Kidney (tissue), 14 donors: ENCODE data around the gene HOXA7. TPM values are rescaled to one million over a fixed set of nuclear protein-coding genes. Genes with fewer than 3 reads are reported as not detected.
A peak's percentile ranks its signal among the peaks of the same experiment; 100 is the strongest.

Source experiments
- DNase-seq, 5 donors: peaks; one replicate each; pipeline ENCODE4 v3.0.0-alpha.2; 2013 to 2020
- FAIRE-seq: peaks from 2 replicates; lab custom pipeline; 2012; peaks lifted over from hg19 to GRCh38; lab: Jason Lieb, UNC
- H3K27ac ChIP-seq, 2 donors: one replicate each; pipeline ENCODE4 v1.7.0; 2013; ENCODE audit warnings: low read depth in 2 of 2, low read length in 2 of 2, inconsistent platforms in 1 of 2
- H3K27me3 ChIP-seq: one replicate; pipeline ENCODE4 v1.7.1; 2013; ENCODE audit warnings: low read length, inconsistent platforms; ENCODE audit not compliant: control insufficient read depth, insufficient read depth
- H3K36me3 ChIP-seq, 3 donors: one replicate each; pipeline versions ENCODE4 v1.7.0 to v1.7.1; 2013; ENCODE audit warnings: low read length in 3 of 3, control low read depth in 1 of 3, inconsistent platforms in 1 of 3; ENCODE audit not compliant: insufficient read depth in 3 of 3, control insufficient read depth in 2 of 3
- H3K4me1 ChIP-seq, 3 donors: one replicate each; pipeline versions ENCODE4 v1.7.0 to v1.7.1; 2013; ENCODE audit warnings: low read length in 3 of 3, inconsistent platforms in 1 of 3, low read depth in 1 of 3; ENCODE audit not compliant: control insufficient read depth in 2 of 3, insufficient read depth in 2 of 3
- H3K4me3 ChIP-seq, 3 donors: one replicate each; pipeline versions ENCODE4 v1.7.0 to v1.8.1; 2013; ENCODE audit warnings: low read length in 3 of 3, control low read depth in 1 of 3, inconsistent platforms in 1 of 3
- H3K9ac ChIP-seq, 3 donors: one replicate each; pipeline versions ENCODE4 v1.7.0 to v1.7.1; 2013; ENCODE audit warnings: low read length in 3 of 3, control low read depth in 1 of 3, inconsistent platforms in 1 of 3
- H3K9me3 ChIP-seq, 3 donors: one replicate each; pipeline versions ENCODE4 v1.7.0 to v1.7.1; 2013; ENCODE audit warnings: low read length in 3 of 3, control low read depth in 1 of 3, inconsistent platforms in 1 of 3; ENCODE audit not compliant: control insufficient read depth in 2 of 3, insufficient read depth in 1 of 3
- CTCF ChIP-seq: IDR thresholded peaks from 3 replicates; pipeline ENCODE4 v1.5.1; 2012; ENCODE audit warnings: mild to moderate bottlenecking, moderate library complexity, borderline replicate concordance; ENCODE audit not compliant: insufficient read depth; ENCODE audit errors: extremely low read depth
- intact Hi-C: fragments of 100-400 bp; cut with DNase I; formaldehyde crosslinking; loops from one replicate; pipeline ENCODE4 v1.11.1; 2022
- polyA plus RNA-seq: library from polyadenylated mRNA; stranded (reverse); fragments of 350-450 nt; fragmentation: Illumina TruSeq; extraction: RNeasy Lipid Tissue Mini Kit (QIAGEN cat#74804); gene quantifications from one replicate; pipeline ENCODE4 v1.2.3, GENCODE V29; 2014; ENCODE audit warnings: low read depth, low replicate concordance; ENCODE audit not compliant: insufficient read depth
- total RNA-seq: library from RNA; stranded (reverse); fragmentation: NEBNext Ultra II Directional; extraction: Animal tissue kit (Norgen Biotek cat#: 25700); gene quantifications from one replicate; pipeline ENCODE4 v1.2.1, GENCODE V29; 2021
- donor health status: control.
- donor health status: control.
- donor health status: control.
- donor health status: control.
- donor health status: control.
- donor health status: DM: yes; HTN: yes; CAD: no.
- donor health status: Normal renal cell carcinoma (clear cell type).

The HOXA7 gene
- total and polyA plus RNA-seq, 2 donors from 2014 or later: 23.8 to 31.3 TPM

GRCh38 chr7:27123007-27123476, 33.4 kb downstream of the HOXA7 start:
- peak overlapping the region; percentile 59 to 75 (median 70) for H3K4me3 ChIP-seq
- no peaks in the 10 kb centered on the region for H3K27me3 ChIP-seq
- peak overlapping the region; percentile 88 for H3K27ac ChIP-seq
- no peaks in the 10 kb centered on the region for H3K9me3 ChIP-seq
- intact Hi-C loops: no loop called here
- no peaks in the 10 kb centered on the region for H3K36me3 ChIP-seq
- DNase-seq (peak in 4 of 5 donors; percentile 60 to 76 (median 70)), FAIRE-seq (no peak)
- peaks cover 39 to 55% (median 41%) of the 10 kb centered on the region in 3 donors for H3K4me1 ChIP-seq
- peak overlapping the region; percentile 61 to 84 (median 81) for H3K9ac ChIP-seq
- no peak for TF ChIP-seq CTCF

- no peak for TF ChIP-seq CTCF
- peak overlapping the region; percentile 61 to 84 (median 81) for H3K9ac ChIP-seq
These were observed 34.2 kb downstream of the HOXA7 start for GRCh38 chr7:27122077-27122910.

GRCh38 chr7:27121684-27122076, 34.8 kb downstream of the HOXA7 start:
- Histone ChIP-seq H3K4me1 (peaks cover 26 to 46% (median 38%) of the 10 kb centered on the region in 3 donors), H3K9me3 (no peaks in the 10 kb centered on the region), H3K4me3 (peak overlapping the region; percentile 47 to 75 (median 59)), H3K36me3 (peaks cover 0 to 2% (median 0%) of the 10 kb centered on the region in 3 donors), H3K9ac (peak overlapping the region; percentile 8 to 84 (median 81)), H3K27me3 (no peaks in the 10 kb centered on the region), H3K27ac (peak overlapping the region; percentile 88)
- TF ChIP-seq CTCF: no peak
- no peak for FAIRE-seq
- DNase-seq: peak in 4 of 5 donors; percentile 57 to 91 (median 75)
- intact Hi-C loops: no loop called here

More at GRCh38 chr7:27122077-27122910, 34.2 kb downstream of the HOXA7 start:
- Histone ChIP-seq H3K4me1 (peaks cover 32 to 48% (median 41%) of the 10 kb centered on the region in 3 donors), H3K36me3 (no peaks in the 10 kb centered on the region), H3K27me3 (no peaks in the 10 kb centered on the region), H3K9me3 (no peaks in the 10 kb centered on the region), H3K4me3 (peak overlapping the region; percentile 59 to 75 (median 70)), H3K27ac (peak overlapping the region; percentile 88)
- intact Hi-C loops: no loop called here
- DNase-seq (peak; percentile 82 to 90 (median 84)), FAIRE-seq (no peak)
